SK-N-SH treated with all-trans-retinoic acid at 6 μM for 48 hours (cell line): Measurements from ENCODE around the gene ARHGEF37.

Experiments
- CSDC2 ChIP-seq: fragments of 250-450 bp; sonication (Bioruptor Pico); IDR thresholded peaks from 2 replicates; pipeline ENCODE4 v1.5.0; 2020; ENCODE audit warnings: mild to moderate bottlenecking, moderate library complexity
- GLIS3 ChIP-seq: fragments of 250-450 bp; sonication (Bioruptor Pico); IDR thresholded peaks from 2 replicates; pipeline ENCODE4 v1.5.0; 2020; ENCODE audit warnings: mild to moderate bottlenecking, moderate library complexity
- OSR1 ChIP-seq: fragments of 250-450 bp; sonication (Bioruptor Pico); IDR thresholded peaks from 2 replicates; pipeline ENCODE4 v1.8.0; 2022; ENCODE audit warnings: moderate library complexity, mild to moderate bottlenecking, inconsistent platforms
- PATZ1 ChIP-seq: fragments of 250-450 bp; sonication (Bioruptor Pico); IDR thresholded peaks from 2 replicates; pipeline ENCODE4 v1.8.0; 2020; ENCODE audit warnings: mild to moderate bottlenecking, moderate library complexity, borderline replicate concordance
- TCF4 ChIP-seq: fragments of 250-450 bp; sonication (Bioruptor Pico); IDR thresholded peaks from 2 replicates; pipeline ENCODE4 v1.8.0; 2021; ENCODE audit warnings: mild to moderate bottlenecking, moderate library complexity, borderline replicate concordance
- TOX ChIP-seq: fragments of 250-450 bp; sonication (Bioruptor Pico); IDR thresholded peaks from 2 replicates; pipeline ENCODE4 v1.8.0; 2021; ENCODE audit warnings: mild to moderate bottlenecking, moderate library complexity, borderline replicate concordance
- ZFP3 ChIP-seq: fragments of 250-450 bp; sonication (Bioruptor Pico); IDR thresholded peaks from 2 replicates; pipeline ENCODE4 v1.5.0; 2020; ENCODE audit warnings: mild to moderate bottlenecking, moderate library complexity
- ZFP30 ChIP-seq: fragments of 450-650 bp; formaldehyde crosslinking; IDR thresholded peaks from 2 replicates; pipeline ENCODE4 v1.5.0; 2022; ENCODE audit warnings: mild to moderate bottlenecking, moderate library complexity
- ZNF70 ChIP-seq: fragments of 450-650 bp; formaldehyde crosslinking; IDR thresholded peaks from 2 replicates; pipeline ENCODE4 v1.5.0; 2020; ENCODE audit warnings: mild to moderate bottlenecking, moderate library complexity

- TF ChIP-seq ZNF70 (no peak), TOX (no peak), ZFP3 (CRISPR knock-in tag) (no peak), ZFP30 (CRISPR knock-in tag) (no peak), CSDC2 (CRISPR knock-in tag) (no peak), TCF4 (CRISPR knock-in tag) (no peak), GLIS3 (no peak), OSR1 (no peak), PATZ1 (no peak)
Measured at GRCh38 chr5:149641000-149641576, 59.8 kb downstream of the ARHGEF37 start.
